Activated naive CD8-positive, alpha-beta T cell treated with anti-CD3 and anti-CD28 coated beads, Interleukin-2, amount 50 U/mL, for 16 hours (primary cell): ENCODE results near the gene LHPP.

Source experiments
- DNase-seq: peaks from one replicate; pipeline ENCODE4 v3.0.0-alpha.2; 2020; ENCODE audit warnings: low read depth, low spot score

LHPP gene

GRCh38 chr10:124447751-124448466 is 13.7 kb upstream of the LHPP start:
- DNase-seq = no peak

- DNase-seq = no peak
Observed at GRCh38 chr10:124448696-124449169, 12.9 kb upstream of the LHPP start.

GRCh38 chr10:124449170-124450011 is 12.2 kb upstream of the LHPP start:
- no peak for DNase-seq

GRCh38 chr10:124450012-124450782 is 11.4 kb upstream of the LHPP start, which contains the start of gene NKX1-2:
NKX1-2 (minus strand) TSS chr10:124450035; CDS start chr10:124449943, 92 bp downstream.
- no peak for DNase-seq

- no peak for DNase-seq
Observed at GRCh38 chr10:124450783-124451057, 10.9 kb upstream of the LHPP start.

GRCh38 chr10:124451276-124451675 is 10.3 kb upstream of the LHPP start:
- DNase-seq = no peak

- DNase-seq = no peak
Observed at GRCh38 chr10:124453960-124454610, 7.5 kb upstream of the LHPP start.

GRCh38 chr10:124455441-124455840 is 6.2 kb upstream of the LHPP start:
- DNase-seq = no peak

- DNase-seq = no peak
Observed at GRCh38 chr10:124458473-124458872, 3.1 kb upstream of the LHPP start.

- no peak for DNase-seq
Observed at GRCh38 chr10:124458889-124459288, 2.7 kb upstream of the LHPP start.

- DNase-seq = no peak
Observed at GRCh38 chr10:124459395-124459794, 2.2 kb upstream of the LHPP start.

- DNase-seq = no peak
Observed at GRCh38 chr10:124460144-124460543, 1.5 kb upstream of the LHPP start.

GRCh38 chr10:124462348-124462695 is 699 bp downstream of the LHPP start:
- DNase-seq = no peak

GRCh38 chr10:124464028-124464965 is 2.7 kb downstream of the LHPP start:
- DNase-seq = no peak

GRCh38 chr10:124465003-124465776 is 3.6 kb downstream of the LHPP start:
- DNase-seq = no peak

- DNase-seq = no peak
Observed at GRCh38 chr10:124465777-124466488, 4.3 kb downstream of the LHPP start.

GRCh38 chr10:124467165-124467564 is 5.5 kb downstream of the LHPP start:
- DNase-seq = no peak

GRCh38 chr10:124468624-124469023 is 7.0 kb downstream of the LHPP start:
- DNase-seq = no peak

GRCh38 chr10:124469956-124470484 is 8.4 kb downstream of the LHPP start:
- no peak for DNase-seq
